ENCODE data around the gene C12orf60.

GRCh38 chr12:14779834-14780233 is 23.6 kb upstream of the C12orf60 start:
- no peak for TF ChIP-seq MYBL2 (CRISPR knock-in tag; IDR thresholded peaks at IDR 0.05)
- TF ChIP-seq CTCF (IDR thresholded peaks at IDR 0.05) = no peak
- no peak for TF ChIP-seq ZNF281 (CRISPR knock-in tag; IDR thresholded peaks at IDR 0.05)
- TF ChIP-seq, protein P1, sequence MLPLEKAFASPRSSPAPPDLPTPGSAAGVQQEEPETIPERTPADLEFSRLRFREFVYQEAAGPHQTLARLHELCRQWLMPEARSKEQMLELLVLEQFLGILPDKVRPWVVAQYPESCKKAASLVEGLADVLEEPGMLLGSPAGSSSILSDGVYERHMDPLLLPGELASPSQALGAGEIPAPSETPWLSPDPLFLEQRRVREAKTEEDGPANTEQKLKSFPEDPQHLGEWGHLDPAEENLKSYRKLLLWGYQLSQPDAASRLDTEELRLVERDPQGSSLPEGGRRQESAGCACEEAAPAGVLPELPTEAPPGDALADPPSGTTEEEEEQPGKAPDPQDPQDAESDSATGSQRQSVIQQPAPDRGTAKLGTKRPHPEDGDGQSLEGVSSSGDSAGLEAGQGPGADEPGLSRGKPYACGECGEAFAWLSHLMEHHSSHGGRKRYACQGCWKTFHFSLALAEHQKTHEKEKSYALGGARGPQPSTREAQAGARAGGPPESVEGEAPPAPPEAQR (CRISPR knock-in tag; IDR thresholded peaks at IDR 0.05) = no peak
- no peak for TF ChIP-seq SP1 (CRISPR knock-in tag; conservative IDR thresholded peaks at IDR 0.05)
- TF ChIP-seq JUN (CRISPR knock-in tag; IDR thresholded peaks at IDR 0.05) = no peak
